RWPE1 (cell line): ENCODE measurements around the gene LRRC4.

Experiments
- CTCF ChIA-PET: fragments of 350-600 bp; sonication (Branson Sonifier 250); formaldehyde crosslinking; extraction: SDS; loops from one replicate; lab custom pipeline; 2021; lab: Yijun Ruan, JAX
- POLR2A ChIA-PET: fragments of 400-600 bp; formaldehyde crosslinking; extraction: SDS; loops from one replicate; lab custom pipeline; 2020; ENCODE audit warnings: antibody characterized with exemption; ENCODE audit not compliant: low non-redundant PET; lab: Yijun Ruan, JAX
- DNase-seq: peaks from one replicate; pipeline ENCODE4 v3.0.0; 2012; ENCODE audit warnings: low spot score
- H3K27ac ChIP-seq: fragments of 450-650 bp; 2 replicates; pipeline ENCODE4 v1.5.1; 2017
- CTCF ChIP-seq: fragments of 450-650 bp; conservative IDR thresholded peaks from 2 replicates; pipeline ENCODE4 v1.5.1; 2017; ENCODE audit warnings: low read depth, mild to moderate bottlenecking

The LRRC4 gene

GRCh38 chr7:128024151-128024550 lies 7.1 kb downstream of the LRRC4 start:
- ChIA-PET POLR2A (no interaction called here), CTCF (no interaction called here)
- TF ChIP-seq CTCF: no peak

GRCh38 chr7:128022631-128023532 lies 8.4 kb downstream of the LRRC4 start:
- CTCF ChIA-PET: no interaction called here
- POLR2A ChIA-PET: no interaction called here
- peak; percentile 50 for DNase-seq
- no peak for TF ChIP-seq CTCF
- H3K27ac ChIP-seq: peak overlapping the region; percentile 30; the same call in 1 of the 2 replicates

More at GRCh38 chr7:128024151-128024550, 7.1 kb downstream of the LRRC4 start:
- no peak overlapping the region for H3K27ac ChIP-seq
- no peak for DNase-seq

- ChIA-PET CTCF (no interaction called here), POLR2A (no interaction called here)
- peak; percentile 75 for DNase-seq
- H3K27ac ChIP-seq: peak overlapping the region; percentile 74
- TF ChIP-seq CTCF: no peak
Observed at GRCh38 chr7:128021366-128021765, 9.9 kb downstream of the LRRC4 start.

- ChIA-PET POLR2A (no interaction called here), CTCF (interaction anchor here (1.1 kb wide), 1 partner anchor 9 kb away, joined by 6 read pairs; no protein-coding TSS in a partner anchor)
- TF ChIP-seq CTCF: no peak; the same call in 1 of the 2 replicates
- no peak for DNase-seq
- peak overlapping the region; percentile 33; the same call in 1 of the 2 replicates for H3K27ac ChIP-seq
Observed at GRCh38 chr7:128020159-128020558, 11.1 kb downstream of the LRRC4 start.

- ChIA-PET CTCF (interaction anchor here (0.7 kb wide), 2 partner anchors 46 to 228 kb away, joined by 3 to 4 read pairs; no protein-coding TSS in a partner anchor), POLR2A (no interaction called here)
- TF ChIP-seq CTCF: no peak
- no peak for DNase-seq
- H3K27ac ChIP-seq: no peak overlapping the region
Observed at GRCh38 chr7:128019288-128019687, 11.9 kb downstream of the LRRC4 start.

- DNase-seq: peak; percentile 19
- TF ChIP-seq CTCF: no peak
- ChIA-PET POLR2A (no interaction called here), CTCF (interaction anchor here (0.6 to 0.7 kb wide), 2 partner anchors 35 to 45 kb away, joined by 4 read pairs; no protein-coding TSS in a partner anchor)
- peak overlapping the region; percentile 49 for H3K27ac ChIP-seq
Observed at GRCh38 chr7:128017862-128018845, 13.1 kb downstream of the LRRC4 start.
